Parathyroid adenoma (tissue), 2 donors: ENCODE data around the gene SIRPB2.

Experiments used
- H2AFZ ChIP-seq: fragments of 300-600 bp; sonication (generic); one replicate; pipeline ENCODE4 v1.7.0; 2017; ENCODE audit warnings: antibody characterized with exemption, mild to moderate bottlenecking
- H3K27ac ChIP-seq: fragments of 300-600 bp; sonication (generic); one replicate; pipeline ENCODE4 v1.7.0; 2017
- H3K27me3 ChIP-seq: fragments of 300-600 bp; sonication (generic); one replicate; pipeline ENCODE4 v1.7.0; 2017; ENCODE audit warnings: low read length; ENCODE audit not compliant: control insufficient read depth, insufficient read depth
- H3K36me3 ChIP-seq: fragments of 300-600 bp; sonication (generic); one replicate; pipeline ENCODE4 v1.7.0; 2017; ENCODE audit warnings: low read length; ENCODE audit not compliant: control insufficient read depth, insufficient read depth
- H3K4me1 ChIP-seq: fragments of 300-600 bp; sonication (generic); one replicate; pipeline ENCODE4 v1.7.0; 2017; ENCODE audit warnings: control low read depth
- H3K4me2 ChIP-seq: fragments of 300-600 bp; sonication (generic); one replicate; pipeline ENCODE4 v1.7.0; 2017; ENCODE audit warnings: low read length
- H3K4me3 ChIP-seq: fragments of 300-600 bp; sonication (generic); one replicate; pipeline ENCODE4 v1.7.0; 2017; ENCODE audit warnings: low read depth, low read length
- H3K79me2 ChIP-seq: fragments of 300-600 bp; sonication (generic); one replicate; pipeline ENCODE4 v1.7.0; 2017; ENCODE audit warnings: control low read depth
- H3K9ac ChIP-seq: fragments of 300-600 bp; sonication (generic); one replicate; pipeline ENCODE4 v1.7.0; 2017; ENCODE audit warnings: mild to moderate bottlenecking
- H3K9me3 ChIP-seq: fragments of 300-600 bp; sonication (generic); one replicate; pipeline ENCODE4 v1.7.0; 2017; ENCODE audit warnings: low read length; ENCODE audit not compliant: control insufficient read depth
- TF ChIP-seq, protein P1 (sequence below): fragments of 300-600 bp; sonication (generic); IDR thresholded peaks from one replicate; pipeline ENCODE4 v1.7.0; 2017; ENCODE audit warnings: antibody characterized with exemption, mild to moderate bottlenecking
- donor health status: primary hyperparathyroidism.

The SIRPB2 gene

DNA sequence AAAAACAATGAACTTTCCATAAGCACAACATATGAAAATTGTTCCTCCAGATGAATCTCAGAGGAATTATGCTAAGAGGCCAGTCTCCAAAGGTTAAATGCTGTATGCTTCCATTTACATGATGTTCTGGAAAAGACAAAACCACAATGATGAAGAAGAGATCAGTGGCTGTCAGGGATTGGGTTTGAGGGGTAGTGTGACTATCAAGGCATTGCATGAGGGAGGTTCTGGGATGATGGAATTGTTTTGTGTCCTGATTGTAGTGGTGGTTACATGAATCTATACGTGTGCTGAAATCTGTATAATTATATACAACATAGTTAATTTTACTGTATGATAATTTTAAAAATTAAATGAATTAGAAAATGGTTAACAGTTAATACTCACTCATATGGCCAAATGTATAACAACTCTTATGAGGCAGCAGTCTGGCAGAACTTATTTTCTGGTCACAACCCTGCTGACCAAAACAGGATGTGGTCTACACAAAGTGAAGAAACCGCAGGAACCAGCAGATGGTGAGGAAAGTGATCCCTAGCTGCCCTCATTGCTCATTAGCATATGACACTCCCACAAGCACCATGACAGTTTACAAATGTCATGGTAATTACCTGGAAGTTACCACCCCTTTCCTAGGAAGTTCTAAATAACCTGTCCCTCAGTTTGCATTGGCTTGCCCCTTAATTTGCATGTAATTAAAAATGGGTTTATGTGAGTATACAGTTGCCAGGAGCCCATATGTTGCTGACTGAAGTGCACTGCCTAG is 56.5 kb downstream of the SIRPB2 start:
- TF ChIP-seq, protein P1, sequence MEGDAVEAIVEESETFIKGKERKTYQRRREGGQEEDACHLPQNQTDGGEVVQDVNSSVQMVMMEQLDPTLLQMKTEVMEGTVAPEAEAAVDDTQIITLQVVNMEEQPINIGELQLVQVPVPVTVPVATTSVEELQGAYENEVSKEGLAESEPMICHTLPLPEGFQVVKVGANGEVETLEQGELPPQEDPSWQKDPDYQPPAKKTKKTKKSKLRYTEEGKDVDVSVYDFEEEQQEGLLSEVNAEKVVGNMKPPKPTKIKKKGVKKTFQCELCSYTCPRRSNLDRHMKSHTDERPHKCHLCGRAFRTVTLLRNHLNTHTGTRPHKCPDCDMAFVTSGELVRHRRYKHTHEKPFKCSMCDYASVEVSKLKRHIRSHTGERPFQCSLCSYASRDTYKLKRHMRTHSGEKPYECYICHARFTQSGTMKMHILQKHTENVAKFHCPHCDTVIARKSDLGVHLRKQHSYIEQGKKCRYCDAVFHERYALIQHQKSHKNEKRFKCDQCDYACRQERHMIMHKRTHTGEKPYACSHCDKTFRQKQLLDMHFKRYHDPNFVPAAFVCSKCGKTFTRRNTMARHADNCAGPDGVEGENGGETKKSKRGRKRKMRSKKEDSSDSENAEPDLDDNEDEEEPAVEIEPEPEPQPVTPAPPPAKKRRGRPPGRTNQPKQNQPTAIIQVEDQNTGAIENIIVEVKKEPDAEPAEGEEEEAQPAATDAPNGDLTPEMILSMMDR = no peak
- no peak overlapping the region for H3K4me3 ChIP-seq

DNA sequence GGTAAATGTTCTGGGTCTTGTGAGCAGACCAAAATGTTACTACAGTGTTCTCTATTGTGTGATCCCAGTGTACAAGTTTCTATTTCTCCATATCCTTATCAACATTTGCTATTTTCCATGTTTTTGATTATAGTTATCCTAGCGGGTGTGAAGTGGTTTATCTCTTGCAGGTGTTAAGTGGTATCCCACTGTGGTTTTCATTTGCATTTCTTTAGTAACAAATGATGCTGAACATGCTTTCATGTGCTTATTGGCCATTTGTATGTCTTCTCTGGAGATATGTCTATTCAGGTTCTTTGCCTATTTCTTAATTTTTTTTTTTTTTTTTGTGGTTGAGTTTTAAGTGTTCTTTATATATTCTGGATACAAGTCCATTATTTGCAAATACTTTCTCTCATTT is 60.1 kb downstream of the SIRPB2 start:
- Histone ChIP-seq H3K27ac (no peak overlapping the region), H3K4me3 (no peak overlapping the region), H3K27me3 (no peaks in the 10 kb centered on the region), H2AFZ (no peak overlapping the region), H3K9me3 (no peaks in the 10 kb centered on the region), H3K9ac (no peak overlapping the region), H3K79me2 (no peaks in the 10 kb centered on the region), H3K4me2 (no peak overlapping the region), H3K4me1 (no peaks in the 10 kb centered on the region), H3K36me3 (no peaks in the 10 kb centered on the region)
- TF ChIP-seq, protein P1 = no peak

More for the DNA sequence above, 56.5 kb downstream of the SIRPB2 start:
- no peaks in the 10 kb centered on the region for H3K79me2 ChIP-seq
- H3K4me1 ChIP-seq = no peaks in the 10 kb centered on the region
- H2AFZ ChIP-seq = no peak overlapping the region
- no peaks in the 10 kb centered on the region for H3K36me3 ChIP-seq
- H3K27ac ChIP-seq = no peak overlapping the region
- no peak overlapping the region for H3K4me2 ChIP-seq
- no peaks in the 10 kb centered on the region for H3K9me3 ChIP-seq
- H3K9ac ChIP-seq = no peak overlapping the region
- no peaks in the 10 kb centered on the region for H3K27me3 ChIP-seq

GRCh38 chr20:1430004-1430451 is 61.2 kb downstream of the SIRPB2 start:
- Histone ChIP-seq H3K9ac (no peak overlapping the region), H3K4me3 (no peak overlapping the region), H3K36me3 (no peaks in the 10 kb centered on the region), H3K27ac (no peak overlapping the region), H3K9me3 (no peaks in the 10 kb centered on the region), H3K79me2 (no peaks in the 10 kb centered on the region), H3K4me2 (no peak overlapping the region), H2AFZ (no peak overlapping the region), H3K27me3 (no peaks in the 10 kb centered on the region), H3K4me1 (no peaks in the 10 kb centered on the region)
- TF ChIP-seq, protein P1 = no peak

DNA sequence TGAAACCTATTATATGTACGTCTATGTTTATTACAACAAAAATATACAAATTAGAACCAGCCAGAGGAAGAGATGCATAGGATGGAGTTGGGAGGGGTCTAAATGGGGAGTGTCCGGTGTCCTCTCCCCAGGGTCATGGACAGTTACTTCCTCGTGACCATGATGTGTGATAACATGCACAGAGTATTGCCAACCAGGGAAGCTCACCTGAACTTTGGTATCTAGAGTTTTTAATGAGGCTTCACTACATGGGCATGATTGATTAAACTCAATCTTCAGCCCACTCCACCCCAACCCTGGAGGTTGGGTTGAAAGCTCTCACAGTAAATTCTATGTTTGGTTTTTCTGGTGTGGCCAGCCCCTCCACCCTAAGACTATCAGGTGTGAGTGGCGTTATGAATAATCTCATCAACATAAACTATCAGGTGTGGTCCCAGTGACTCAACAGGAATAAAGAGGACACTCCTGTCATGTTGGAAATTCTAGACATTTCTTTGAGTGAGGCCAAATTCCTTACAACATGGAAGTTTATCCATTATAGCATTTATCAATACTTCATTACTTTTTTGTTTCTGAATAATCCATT is 62.0 kb downstream of the SIRPB2 start:
- no peak overlapping the region for H3K9ac ChIP-seq
- H3K36me3 ChIP-seq = no peaks in the 10 kb centered on the region
- H2AFZ ChIP-seq = no peak overlapping the region
- no peaks in the 10 kb centered on the region for H3K27me3 ChIP-seq
- no peaks in the 10 kb centered on the region for H3K79me2 ChIP-seq
- no peak overlapping the region for H3K27ac ChIP-seq
- TF ChIP-seq, protein P1 = no peak
- no peak overlapping the region for H3K4me3 ChIP-seq
- no peaks in the 10 kb centered on the region for H3K9me3 ChIP-seq
- no peaks in the 10 kb centered on the region for H3K4me1 ChIP-seq
- H3K4me2 ChIP-seq = no peak overlapping the region
